ENCODE measurements around the gene CIAO1. TPM values are rescaled to one million over a fixed set of nuclear protein-coding genes. Genes with fewer than 3 reads are reported as not detected.

CIAO1 gene
- total and polyA plus RNA-seq, 2 of the 13 experiments (the other 11 are each of a cell fraction or from before 2014, with no cell fraction given), result 99.3 to 120 TPM

DNA sequence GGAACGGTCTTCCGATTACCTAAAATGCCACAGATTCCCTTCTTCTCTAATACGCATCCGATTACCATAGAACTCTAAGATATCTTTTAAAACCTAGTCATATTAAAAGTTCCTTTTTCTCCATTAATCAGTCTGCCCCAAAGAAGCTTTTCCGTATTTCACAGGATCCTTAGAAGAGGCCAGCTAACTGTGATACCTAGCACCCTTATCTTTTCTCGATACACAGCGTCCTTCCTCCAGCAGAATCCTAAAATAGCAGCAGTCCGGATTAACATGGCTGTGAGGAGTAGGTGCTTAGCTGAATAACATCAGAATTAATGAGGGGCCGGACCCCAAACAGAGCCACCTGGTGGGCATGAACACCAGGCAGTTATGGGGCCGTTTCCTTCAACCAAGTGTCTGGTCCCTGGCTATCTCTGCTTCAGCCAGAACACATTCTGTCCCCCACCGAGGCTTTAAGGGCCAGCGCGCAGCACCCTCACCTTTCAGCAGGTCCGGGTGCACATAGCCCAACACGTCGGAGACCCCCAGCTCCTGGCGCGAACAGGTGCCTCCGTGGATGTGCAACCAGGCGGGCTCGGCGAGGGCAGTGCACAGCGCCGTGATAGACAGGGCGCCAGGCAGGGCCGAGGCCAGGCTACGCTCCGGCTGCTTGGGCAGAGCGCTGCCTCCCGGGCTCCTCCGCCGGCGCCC is 1.2 kb upstream of the CIAO1 start (continued):
- no peak for TF ChIP-seq ZSCAN29 (CRISPR knock-in tag; conservative IDR thresholded peaks at IDR 0.05)
- no peak for TF ChIP-seq GATA4 (IDR thresholded peaks at IDR 0.05; ENCODE audit: borderline replicate concordance, low read depth)
- no peak for TF ChIP-seq ZNF136 (CRISPR knock-in tag; IDR thresholded peaks at IDR 0.05; ENCODE audit: low read depth)
- no peak for TF ChIP-seq FOXA3 (CRISPR knock-in tag; IDR thresholded peaks at IDR 0.05)
- TF ChIP-seq ZNF512 (CRISPR knock-in tag; IDR thresholded peaks at IDR 0.05), result no peak
- no peak for TF ChIP-seq ZSCAN9 (CRISPR knock-in tag; IDR thresholded peaks at IDR 0.05; ENCODE audit: borderline replicate concordance)
- TF ChIP-seq HNF1B (CRISPR knock-in tag; IDR thresholded peaks at IDR 0.05), result 0 out of 2 replicates have a peak, but pooled peaks have one; percentile 58
- TF ChIP-seq HNF4G (IDR thresholded peaks at IDR 0.05; ENCODE audit: borderline replicate concordance, low read depth, low read length), result no peak
- TF ChIP-seq HNF4G (CRISPR knock-in tag; IDR thresholded peaks at IDR 0.05; ENCODE audit: borderline replicate concordance, low read depth), result no peak
- TF ChIP-seq ZNF446 (CRISPR knock-in tag; IDR thresholded peaks at IDR 0.05), result no peak
- TF ChIP-seq FOXP4 (CRISPR knock-in tag; IDR thresholded peaks at IDR 0.05), result no peak
- no peak for TF ChIP-seq ZNF563 (CRISPR knock-in tag; IDR thresholded peaks at IDR 0.05)
- no peak for TF ChIP-seq NR2F2 (IDR thresholded peaks at IDR 0.05; ENCODE audit: borderline replicate concordance, low read depth)
- TF ChIP-seq SMAD1 (CRISPR knock-in tag; IDR thresholded peaks at IDR 0.05; ENCODE audit: borderline replicate concordance, low read depth), result no peak
- no peak for TF ChIP-seq ZNF841 (CRISPR knock-in tag; IDR thresholded peaks at IDR 0.05; ENCODE audit: borderline replicate concordance)
- TF ChIP-seq TRIM24 (CRISPR knock-in tag; IDR thresholded peaks at IDR 0.05), result no peak
- TF ChIP-seq PAXIP1 (CRISPR knock-in tag; conservative IDR thresholded peaks at IDR 0.05), result no peak
- no peak for TF ChIP-seq FOXO4 (CRISPR knock-in tag; conservative IDR thresholded peaks at IDR 0.05)
- TF ChIP-seq ZSCAN31 (CRISPR knock-in tag; IDR thresholded peaks at IDR 0.05; ENCODE audit: low read depth), result no peak
- no peak for TF ChIP-seq ZSCAN30 (CRISPR knock-in tag; IDR thresholded peaks at IDR 0.05)

All from HepG2 (cell line).